Activated CD4-positive, alpha-beta T cell treated with anti-CD3 and anti-CD28 coated beads, Interleukin-2, Interleukin-6, amounts not matched to agents 100 ng/mL and 50 ng/mL, durations not matched to agents 16 hours and 8 hours (primary cell): ENCODE results near the gene F13B.
A peak's percentile ranks its signal among the peaks of the same experiment; 100 is the strongest.
"Not testable (repeated sequence)": the region's sequence is repeated elsewhere in the genome, so short reads cannot be mapped to it uniquely, and the experiment has no call there.

Experiments used
- DNase-seq: peaks from one replicate; pipeline ENCODE4 v3.0.0-alpha.2; 2020

F13B gene, protein sequence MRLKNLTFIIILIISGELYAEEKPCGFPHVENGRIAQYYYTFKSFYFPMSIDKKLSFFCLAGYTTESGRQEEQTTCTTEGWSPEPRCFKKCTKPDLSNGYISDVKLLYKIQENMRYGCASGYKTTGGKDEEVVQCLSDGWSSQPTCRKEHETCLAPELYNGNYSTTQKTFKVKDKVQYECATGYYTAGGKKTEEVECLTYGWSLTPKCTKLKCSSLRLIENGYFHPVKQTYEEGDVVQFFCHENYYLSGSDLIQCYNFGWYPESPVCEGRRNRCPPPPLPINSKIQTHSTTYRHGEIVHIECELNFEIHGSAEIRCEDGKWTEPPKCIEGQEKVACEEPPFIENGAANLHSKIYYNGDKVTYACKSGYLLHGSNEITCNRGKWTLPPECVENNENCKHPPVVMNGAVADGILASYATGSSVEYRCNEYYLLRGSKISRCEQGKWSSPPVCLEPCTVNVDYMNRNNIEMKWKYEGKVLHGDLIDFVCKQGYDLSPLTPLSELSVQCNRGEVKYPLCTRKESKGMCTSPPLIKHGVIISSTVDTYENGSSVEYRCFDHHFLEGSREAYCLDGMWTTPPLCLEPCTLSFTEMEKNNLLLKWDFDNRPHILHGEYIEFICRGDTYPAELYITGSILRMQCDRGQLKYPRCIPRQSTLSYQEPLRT

DNA sequence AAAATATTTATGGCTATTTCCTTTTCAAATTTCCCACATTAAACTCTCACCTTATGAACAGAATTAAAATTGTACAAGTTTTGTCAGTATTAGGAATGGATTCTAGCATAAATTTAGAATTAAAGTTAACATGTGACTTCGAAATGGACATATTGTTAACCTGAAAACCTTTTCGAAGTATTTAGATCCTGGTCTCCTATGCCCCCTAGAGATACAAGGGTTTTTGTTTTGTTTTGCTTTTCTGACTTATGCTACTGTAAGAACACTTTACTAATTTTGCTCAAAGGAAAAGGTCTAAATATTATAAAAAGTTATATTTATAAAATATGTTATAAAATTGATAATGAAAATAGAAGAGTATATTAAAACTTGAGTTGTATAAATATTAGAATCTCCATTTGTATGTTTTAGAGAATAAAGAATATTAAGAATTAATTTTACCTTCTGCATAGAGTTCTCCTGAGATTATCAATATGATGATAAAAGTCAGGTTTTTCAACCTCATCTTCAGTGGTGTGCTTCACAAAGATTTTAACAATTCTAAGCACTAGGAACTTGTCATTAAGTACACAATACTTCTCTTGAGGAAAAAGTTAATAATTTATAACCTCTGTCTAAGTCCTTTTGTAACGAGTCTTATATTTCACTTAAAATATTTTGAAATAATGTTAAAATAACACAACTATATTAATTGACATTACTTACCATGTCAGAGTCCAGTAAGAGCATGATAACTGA lies at the start of gene F13B:
F13B (minus strand) TSS at position 542 of the 738 bp plus-strand sequence; CDS start at position 505, 37 bp downstream.
- DNase-seq: no peak

DNA sequence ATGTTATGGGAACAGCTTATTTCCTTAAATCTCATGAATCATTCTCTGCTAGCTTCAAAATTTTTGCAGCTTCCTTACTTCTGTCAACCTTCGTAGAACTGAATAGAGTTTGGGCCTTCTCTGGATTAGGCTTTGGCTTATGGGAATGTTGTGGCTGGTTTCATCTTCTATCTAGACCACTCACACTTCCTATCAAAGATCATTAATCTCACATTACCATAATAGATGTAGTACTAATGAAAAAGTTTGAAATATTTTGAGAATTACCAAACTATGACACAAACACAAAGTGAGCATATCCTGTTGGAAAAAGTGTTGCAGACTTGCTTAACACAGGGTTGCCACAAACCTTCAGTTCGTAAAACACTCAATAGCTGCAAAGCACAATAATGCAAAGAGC lies 49.1 kb upstream of the F13B start:
- DNase-seq: no peak

GRCh38 chr1:197106869-197107268 lies 39.8 kb upstream of the F13B start:
- DNase-seq: no peak

- DNase-seq: no peak
These were observed 36.2 kb upstream of the F13B start for GRCh38 chr1:197103300-197103699.

DNA sequence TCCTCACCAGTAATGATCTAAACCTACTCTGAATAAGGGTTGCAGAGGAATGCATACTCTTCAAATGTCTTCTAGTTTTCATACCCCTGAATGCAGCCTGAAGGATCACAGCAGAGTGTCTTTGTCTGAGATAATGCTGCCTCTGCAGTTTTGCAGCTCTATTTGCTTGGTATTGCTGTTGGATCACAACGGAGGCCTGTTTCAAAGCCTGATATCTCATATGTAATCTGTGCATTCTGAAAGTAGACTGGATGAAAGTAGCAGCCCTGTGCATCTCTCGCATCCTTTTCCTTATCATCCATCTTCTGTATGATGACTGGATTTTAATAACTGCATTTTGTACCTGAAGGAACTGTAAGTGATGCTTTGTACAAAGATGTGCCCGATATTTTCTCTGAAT lies 34.9 kb upstream of the F13B start:
- DNase-seq: no peak

- no peak for DNase-seq
These were observed 33.6 kb upstream of the F13B start for GRCh38 chr1:197100677-197101076.

GRCh38 chr1:197099444-197099843 lies 32.4 kb upstream of the F13B start:
- DNase-seq: no peak

DNA sequence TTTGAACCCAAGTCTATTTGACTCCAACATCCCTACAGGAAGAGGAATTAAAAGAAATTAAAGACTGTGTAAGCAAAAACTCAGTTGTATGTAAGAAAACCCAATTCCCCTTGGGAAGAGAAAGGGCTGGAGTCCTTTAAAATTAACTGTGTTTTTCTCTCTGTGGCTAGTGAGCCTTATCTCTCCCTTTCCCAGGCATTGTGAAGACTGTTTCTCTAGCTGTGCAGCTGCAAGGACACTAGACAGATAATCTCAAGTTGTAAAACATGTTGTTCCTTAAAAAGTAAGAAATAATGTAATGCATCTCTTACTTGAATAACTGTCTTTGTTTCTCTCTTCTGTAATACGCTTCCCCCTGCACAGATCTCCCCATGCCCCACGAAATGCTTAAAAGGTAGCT lies 29.9 kb upstream of the F13B start:
- not testable (repeated sequence) for DNase-seq

DNA sequence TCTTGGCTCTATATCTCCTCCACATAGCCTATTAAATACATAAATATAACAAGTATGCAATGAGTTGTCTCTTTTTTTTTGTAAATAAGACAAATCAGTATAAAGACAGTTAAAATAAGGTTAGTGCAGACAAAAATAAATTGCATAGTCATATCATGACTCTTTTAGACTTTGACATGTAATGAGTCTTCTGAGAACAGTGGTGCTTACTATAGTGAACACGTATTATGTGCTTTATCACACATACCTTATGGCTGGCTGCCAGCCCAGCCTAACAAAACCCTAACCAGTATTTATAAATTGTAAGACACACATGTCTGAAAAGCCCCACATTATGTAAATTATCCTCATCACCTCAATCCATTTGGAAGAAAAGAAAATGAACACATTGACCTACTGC lies 29.1 kb upstream of the F13B start:
- DNase-seq: no peak

DNA sequence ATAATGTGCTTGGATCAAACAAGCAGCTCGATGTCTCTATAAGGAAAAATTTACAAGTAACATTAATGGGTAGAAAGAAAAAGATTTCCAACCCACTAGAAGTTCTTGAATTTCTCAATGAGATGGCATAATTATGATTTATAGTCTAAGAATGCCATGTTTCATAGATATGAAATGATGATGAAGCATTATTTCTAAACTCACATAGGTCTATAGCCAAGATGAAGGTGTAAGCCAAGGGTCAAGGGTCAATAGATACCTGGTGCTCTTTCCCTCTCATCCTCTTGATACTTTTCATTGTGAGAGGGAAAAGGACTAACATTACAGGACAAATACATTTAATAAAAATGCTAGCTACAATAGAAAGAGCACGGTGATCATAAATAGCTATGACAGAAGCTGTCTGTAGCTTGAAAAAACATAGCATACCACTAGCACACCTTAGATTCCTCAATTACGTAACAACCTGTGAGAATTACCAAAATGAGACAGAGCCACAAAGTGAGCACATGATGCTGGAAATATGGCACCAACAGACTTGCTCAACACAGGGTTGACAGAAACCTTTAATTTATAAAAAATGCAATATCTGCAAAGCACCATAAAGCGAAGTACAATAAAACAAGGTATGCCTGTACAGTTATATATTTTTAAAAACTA lies 26.3 kb upstream of the F13B start:
- peak; percentile 24 for DNase-seq

GRCh38 chr1:197092491-197093023 lies 25.5 kb upstream of the F13B start:
- DNase-seq: no peak

- DNase-seq: no peak
These were observed 16.4 kb upstream of the F13B start for GRCh38 chr1:197083474-197083873.

- DNase-seq: no peak
These were observed 14.2 kb upstream of the F13B start for GRCh38 chr1:197081117-197081753.

DNA sequence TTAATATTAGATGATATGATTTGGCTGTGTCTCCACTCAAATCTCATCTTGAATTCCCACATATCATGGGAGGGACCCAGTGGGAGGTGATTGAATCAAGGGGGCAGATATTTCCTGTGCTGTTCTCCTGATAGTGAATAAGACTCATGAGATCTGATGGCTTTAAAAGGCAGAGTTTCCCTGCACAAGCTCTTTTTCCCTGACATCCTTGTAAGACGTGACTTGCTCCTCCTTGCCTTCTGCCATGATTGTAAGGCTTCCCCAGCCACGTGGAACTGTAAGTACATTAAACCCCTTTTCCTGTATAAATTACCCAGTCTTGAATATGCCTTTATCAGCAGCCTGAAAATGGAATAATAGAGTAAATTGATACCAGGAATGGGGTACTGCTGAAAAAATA lies 13.3 kb upstream of the F13B start:
- DNase-seq: no peak

GRCh38 chr1:197076585-197076984 lies 9.5 kb upstream of the F13B start:
- DNase-seq: no peak

DNA sequence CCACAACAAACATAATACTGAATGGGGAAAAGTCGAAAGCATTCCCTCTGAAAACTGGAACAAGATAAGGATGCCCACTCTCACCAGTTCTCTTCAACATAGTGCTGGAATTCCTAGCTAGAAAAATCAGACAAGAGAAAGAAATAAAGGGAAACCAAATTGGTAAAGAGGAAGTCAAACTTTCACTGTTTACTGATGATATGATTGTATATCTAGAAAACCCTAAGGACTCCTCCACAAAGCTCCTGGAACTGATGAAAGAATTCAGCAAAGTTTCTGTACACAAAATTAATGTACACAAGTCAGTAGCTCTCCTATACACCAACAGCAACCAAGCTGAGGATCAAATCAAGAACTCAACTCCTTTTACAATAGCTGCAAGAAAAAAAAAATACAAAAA lies 6.9 kb upstream of the F13B start:
- DNase-seq: no peak

DNA sequence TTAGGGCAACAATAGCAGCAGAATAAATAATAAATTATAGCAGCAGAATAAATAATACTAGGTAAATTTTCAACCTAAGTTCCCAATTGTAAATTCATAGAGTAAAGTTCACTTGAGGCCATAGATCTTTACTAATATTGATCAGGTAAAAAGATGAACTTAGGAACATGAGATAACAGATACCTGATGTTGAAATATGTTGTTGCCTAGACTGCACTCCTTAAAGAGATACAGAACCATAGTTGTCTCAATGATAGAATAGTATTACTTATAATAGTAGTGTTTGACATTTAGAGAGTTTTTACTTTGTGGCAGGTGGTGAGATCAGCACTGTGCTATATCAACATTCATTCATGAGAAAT lies 378 bp upstream of the F13B start:
- DNase-seq: no peak

DNA sequence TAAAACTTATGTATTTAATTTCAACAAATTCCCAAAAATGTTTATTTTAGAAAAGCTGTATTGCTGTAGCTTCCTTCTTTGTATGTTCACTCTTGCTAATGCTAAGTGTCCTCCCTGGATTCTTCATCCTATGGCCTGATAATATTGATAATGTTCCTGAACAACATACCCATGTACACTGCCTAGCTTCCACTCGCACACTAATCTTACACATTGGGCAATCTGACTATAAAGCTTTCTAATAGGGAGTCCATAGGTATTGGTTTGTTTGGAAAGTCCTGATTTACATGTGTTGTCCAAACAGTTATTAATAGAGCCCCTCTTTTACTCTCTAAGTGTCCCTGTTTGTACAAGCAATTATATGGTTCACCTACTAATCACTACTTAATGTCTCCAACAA lies 783 bp downstream of the F13B start:
- no peak for DNase-seq

DNA sequence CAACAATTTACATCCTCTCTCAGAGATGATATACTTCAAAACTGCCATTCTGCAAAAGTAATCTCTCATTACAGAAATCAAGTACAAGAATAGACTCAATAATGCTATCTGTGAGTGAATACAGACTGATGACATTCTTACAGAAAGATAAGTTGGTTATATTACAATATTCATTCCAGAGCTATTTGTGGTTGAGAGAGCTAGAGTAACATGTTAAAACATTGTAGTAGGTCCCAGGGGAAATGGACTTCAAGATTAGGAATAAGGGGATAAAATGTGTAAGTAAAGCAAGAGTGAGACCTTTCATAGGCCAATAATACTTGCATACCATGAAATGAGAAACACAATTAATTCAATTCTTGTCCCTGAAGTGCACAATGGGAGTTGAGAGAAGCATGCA lies 1.5 kb downstream of the F13B start:
- DNase-seq: no peak

GRCh38 chr1:197063212-197063611 lies 3.8 kb downstream of the F13B start:
- DNase-seq: no peak

DNA sequence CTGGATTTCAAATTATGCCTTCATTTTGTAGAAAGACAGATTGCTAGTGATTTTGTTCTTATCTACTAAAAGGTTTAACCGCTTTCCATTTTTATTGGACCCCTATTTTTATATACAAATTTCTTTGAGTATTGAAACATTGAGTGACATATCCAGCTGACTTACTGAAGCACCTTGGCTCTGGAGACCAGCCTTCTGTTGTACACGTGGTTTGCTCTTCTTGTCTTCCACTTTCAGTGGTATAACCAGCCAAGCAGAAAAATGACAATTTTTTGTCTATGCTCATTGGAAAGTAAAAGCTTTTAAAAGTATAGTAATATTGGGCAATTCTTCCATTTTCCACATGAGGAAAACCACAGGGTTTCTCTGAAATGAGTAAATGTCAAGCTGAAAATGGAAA lies 4.4 kb downstream of the F13B start:
- DNase-seq: no peak

GRCh38 chr1:197049100-197049499 lies 18.0 kb downstream of the F13B start:
- DNase-seq: no peak
